KMS-11 (cell line): ENCODE measurements around the gene LACTB.

Experiments used
- H2AFZ ChIP-seq: fragments of 200-600 bp; sonication (generic); 2 replicates; pipeline ENCODE4 v1.6.1; 2016; ENCODE audit warnings: antibody characterized with exemption, mixed run types, low read depth
- H3K27ac ChIP-seq: fragments of 200-600 bp; sonication (generic); 2 replicates; pipeline ENCODE4 v1.6.1; 2016; ENCODE audit warnings: mild to moderate bottlenecking, mixed run types
- H3K27me3 ChIP-seq: fragments of 200-600 bp; sonication (generic); 2 replicates; pipeline ENCODE4 v1.6.1; 2017; ENCODE audit warnings: mild to moderate bottlenecking, low read depth, mixed run types, moderate library complexity; ENCODE audit not compliant: insufficient read depth
- H3K36me3 ChIP-seq: fragments of 200-600 bp; sonication (generic); 2 replicates; pipeline ENCODE4 v1.6.1; 2017; ENCODE audit warnings: mild to moderate bottlenecking, mixed run types; ENCODE audit not compliant: insufficient read depth
- H3K4me1 ChIP-seq: fragments of 200-600 bp; sonication (generic); 2 replicates; pipeline ENCODE4 v1.6.1; 2016; ENCODE audit warnings: mild to moderate bottlenecking, low read depth, mixed run types; ENCODE audit not compliant: poor library complexity, severe bottlenecking
- H3K4me2 ChIP-seq: fragments of 200-600 bp; sonication (generic); 2 replicates; pipeline ENCODE4 v1.7.0; 2016; ENCODE audit warnings: mild to moderate bottlenecking, mixed run types
- H3K4me3 ChIP-seq: fragments of 200-600 bp; sonication (generic); IDR thresholded peaks from 2 replicates; pipeline ENCODE4 v1.6.1; 2017; ENCODE audit warnings: low read depth, low read length, mixed read lengths; ENCODE audit not compliant: insufficient read depth
- H3K79me2 ChIP-seq: fragments of 200-600 bp; sonication (generic); 2 replicates; pipeline ENCODE4 v1.6.1; 2016; ENCODE audit warnings: low read depth, mixed run types; ENCODE audit not compliant: insufficient read depth
- H3K9ac ChIP-seq: fragments of 200-600 bp; sonication (generic); 2 replicates; pipeline ENCODE4 v1.6.1; 2016; ENCODE audit warnings: mild to moderate bottlenecking, mixed run types
- H4K20me1 ChIP-seq: fragments of 200-600 bp; sonication (generic); 2 replicates; pipeline ENCODE4 v1.6.1; 2016; ENCODE audit warnings: mild to moderate bottlenecking, mixed run types; ENCODE audit not compliant: insufficient read depth
- TF ChIP-seq, protein P1 (sequence below): fragments of 200-600 bp; sonication (generic); conservative IDR thresholded peaks from 2 replicates; pipeline ENCODE4 v1.6.1; 2017; ENCODE audit warnings: low read depth, mild to moderate bottlenecking, antibody characterized with exemption, low read length, moderate library complexity, mixed read lengths

Gene LACTB

DNA sequence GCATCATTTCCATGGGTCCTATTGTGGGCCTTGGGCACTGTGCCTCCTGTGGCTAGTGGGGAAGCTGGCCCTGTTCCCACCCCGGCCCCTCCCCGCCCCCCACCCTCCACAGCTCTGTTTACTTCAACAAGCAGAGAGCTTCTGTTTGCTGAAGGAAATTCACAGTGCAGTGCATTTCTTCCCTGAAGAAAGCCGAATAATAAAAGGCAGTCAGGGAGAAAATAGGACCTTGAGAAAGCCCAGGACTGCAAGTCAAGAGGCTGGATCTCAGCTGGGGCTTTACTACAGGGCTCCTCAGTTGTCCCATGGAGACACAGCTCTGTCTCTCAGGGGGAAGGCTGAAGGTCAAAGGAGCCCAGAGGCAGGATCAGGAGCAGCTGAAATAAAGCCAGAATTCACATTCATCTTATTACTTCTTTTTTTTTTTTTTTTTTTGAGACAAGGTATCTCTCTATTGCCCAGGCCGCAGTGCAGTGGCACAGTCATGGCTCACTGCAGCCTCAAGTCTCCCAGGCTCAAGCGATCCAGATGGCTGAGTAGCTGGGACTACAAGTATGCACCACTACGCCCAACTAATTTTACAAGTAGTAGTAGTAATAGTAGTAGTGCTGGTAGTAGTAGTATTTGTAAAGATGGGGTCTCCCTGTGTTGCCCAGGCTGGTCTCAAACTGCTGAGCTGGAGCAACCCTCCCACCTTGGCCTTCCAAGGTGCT, 33.0 kb upstream of the LACTB start:
- H3K79me2 ChIP-seq = no peaks in the 10 kb centered on the region
- H3K27ac ChIP-seq = no peak overlapping the region
- TF ChIP-seq, protein P1, sequence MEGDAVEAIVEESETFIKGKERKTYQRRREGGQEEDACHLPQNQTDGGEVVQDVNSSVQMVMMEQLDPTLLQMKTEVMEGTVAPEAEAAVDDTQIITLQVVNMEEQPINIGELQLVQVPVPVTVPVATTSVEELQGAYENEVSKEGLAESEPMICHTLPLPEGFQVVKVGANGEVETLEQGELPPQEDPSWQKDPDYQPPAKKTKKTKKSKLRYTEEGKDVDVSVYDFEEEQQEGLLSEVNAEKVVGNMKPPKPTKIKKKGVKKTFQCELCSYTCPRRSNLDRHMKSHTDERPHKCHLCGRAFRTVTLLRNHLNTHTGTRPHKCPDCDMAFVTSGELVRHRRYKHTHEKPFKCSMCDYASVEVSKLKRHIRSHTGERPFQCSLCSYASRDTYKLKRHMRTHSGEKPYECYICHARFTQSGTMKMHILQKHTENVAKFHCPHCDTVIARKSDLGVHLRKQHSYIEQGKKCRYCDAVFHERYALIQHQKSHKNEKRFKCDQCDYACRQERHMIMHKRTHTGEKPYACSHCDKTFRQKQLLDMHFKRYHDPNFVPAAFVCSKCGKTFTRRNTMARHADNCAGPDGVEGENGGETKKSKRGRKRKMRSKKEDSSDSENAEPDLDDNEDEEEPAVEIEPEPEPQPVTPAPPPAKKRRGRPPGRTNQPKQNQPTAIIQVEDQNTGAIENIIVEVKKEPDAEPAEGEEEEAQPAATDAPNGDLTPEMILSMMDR = no peak
- H3K4me3 ChIP-seq = no peak overlapping the region
- H3K4me2 ChIP-seq = no peak overlapping the region
- H4K20me1 ChIP-seq = no peaks in the 10 kb centered on the region
- H3K36me3 ChIP-seq = no peaks in the 10 kb centered on the region
- no peak overlapping the region for H3K9ac ChIP-seq
- H3K4me1 ChIP-seq = no peaks in the 10 kb centered on the region
- no peaks in the 10 kb centered on the region for H3K27me3 ChIP-seq
- H2AFZ ChIP-seq = no peak overlapping the region

DNA sequence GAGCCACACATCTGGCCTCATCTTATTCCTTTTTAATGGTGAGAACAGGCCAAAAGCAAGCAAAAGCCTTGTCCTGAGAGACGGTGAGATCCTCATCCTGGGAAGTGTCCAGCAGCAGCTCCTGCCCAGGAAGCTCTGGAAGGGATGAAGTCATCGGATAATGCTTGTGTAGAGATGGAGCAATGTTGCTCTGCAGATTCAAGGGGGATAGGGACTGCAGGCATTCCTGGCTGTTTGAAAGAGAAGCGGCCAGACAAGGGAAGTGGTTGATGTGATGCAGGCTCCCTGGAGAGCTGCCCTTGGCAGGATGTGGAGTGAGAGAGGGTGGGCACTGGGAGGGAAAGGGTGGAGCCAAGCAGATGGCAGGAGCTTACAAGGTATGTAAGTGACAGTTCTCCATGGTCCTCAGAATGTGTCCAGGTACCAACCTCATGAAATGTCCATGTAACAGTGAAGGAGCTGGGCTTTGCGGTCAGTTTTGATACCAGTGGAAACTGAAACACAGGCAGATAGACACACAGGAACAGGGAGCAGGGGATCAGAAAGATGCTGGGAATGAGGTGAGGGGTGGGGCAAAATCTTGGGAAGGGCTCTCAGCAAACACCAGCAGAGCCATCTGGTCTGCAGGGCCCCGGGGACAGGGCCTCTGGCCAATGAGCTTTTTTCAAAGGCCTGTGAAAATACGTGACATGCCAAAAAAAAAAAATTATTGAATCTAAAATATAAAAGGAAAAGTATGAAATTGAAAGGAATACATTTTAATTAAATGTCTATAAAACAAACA, 32.2 kb upstream of the LACTB start:
- no peak overlapping the region for H3K4me2 ChIP-seq
- no peaks in the 10 kb centered on the region for H3K4me1 ChIP-seq
- no peak overlapping the region for H2AFZ ChIP-seq
- H3K79me2 ChIP-seq = no peaks in the 10 kb centered on the region
- no peak overlapping the region for H3K27ac ChIP-seq
- H3K4me3 ChIP-seq = no peak overlapping the region
- TF ChIP-seq, protein P1 = no peak
- H4K20me1 ChIP-seq = no peaks in the 10 kb centered on the region
- H3K27me3 ChIP-seq = no peaks in the 10 kb centered on the region
- no peak overlapping the region for H3K9ac ChIP-seq
- no peaks in the 10 kb centered on the region for H3K36me3 ChIP-seq

DNA sequence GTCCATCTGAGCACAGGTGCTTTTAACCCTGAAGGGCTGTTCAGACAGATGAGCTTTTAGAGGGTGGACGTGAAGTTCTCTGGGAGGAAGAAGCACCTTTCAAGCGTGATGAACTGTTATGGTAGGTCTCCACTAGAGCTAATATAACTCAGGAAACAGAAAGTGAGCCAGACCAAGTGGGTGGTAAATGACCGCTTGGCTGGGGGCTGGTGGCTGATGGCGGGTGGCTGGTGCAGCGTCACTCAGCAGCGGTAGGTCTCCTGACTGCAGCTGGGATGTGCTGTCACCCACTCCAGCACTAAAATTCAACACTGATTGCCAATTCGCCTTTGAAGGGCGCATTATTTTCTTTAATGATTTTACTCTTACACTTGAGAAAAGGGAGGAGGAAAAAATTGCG, 31.2 kb upstream of the LACTB start:
- no peaks in the 10 kb centered on the region for H3K79me2 ChIP-seq
- no peak overlapping the region for H3K9ac ChIP-seq
- H3K36me3 ChIP-seq = no peaks in the 10 kb centered on the region
- no peaks in the 10 kb centered on the region for H3K27me3 ChIP-seq
- no peak overlapping the region for H3K4me3 ChIP-seq
- H2AFZ ChIP-seq = no peak overlapping the region
- TF ChIP-seq, protein P1 = no peak
- H3K4me1 ChIP-seq = no peaks in the 10 kb centered on the region
- H4K20me1 ChIP-seq = no peaks in the 10 kb centered on the region
- H3K4me2 ChIP-seq = no peak overlapping the region
- no peak overlapping the region for H3K27ac ChIP-seq

DNA sequence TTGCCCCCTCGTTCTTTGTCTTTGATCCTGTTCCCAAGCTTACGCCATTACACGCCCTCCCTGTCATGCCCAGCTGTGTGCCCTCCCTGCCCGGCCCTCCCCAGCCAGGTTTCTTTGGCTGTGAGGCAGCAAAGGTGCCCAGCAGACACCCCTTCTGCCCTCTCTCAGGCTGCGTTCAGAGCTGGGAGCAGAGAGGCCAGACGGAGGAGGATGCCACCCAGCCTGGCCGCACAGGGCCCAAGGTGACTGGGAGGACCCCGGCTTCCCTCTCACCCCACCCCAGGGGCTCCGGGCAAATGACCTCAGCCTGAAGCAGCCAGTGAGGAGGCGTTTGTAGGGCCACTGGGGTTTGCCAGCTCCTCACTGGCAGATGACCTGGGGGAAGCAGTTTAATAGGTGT, 30.8 kb upstream of the LACTB start:
- TF ChIP-seq, protein P1 = no peak
- Histone ChIP-seq H3K4me2 (no peak overlapping the region), H3K4me3 (no peak overlapping the region), H2AFZ (no peak overlapping the region), H3K9ac (no peak overlapping the region), H3K79me2 (no peaks in the 10 kb centered on the region), H3K4me1 (no peaks in the 10 kb centered on the region), H3K27me3 (no peaks in the 10 kb centered on the region), H3K36me3 (no peaks in the 10 kb centered on the region), H3K27ac (no peak overlapping the region), H4K20me1 (no peaks in the 10 kb centered on the region)
